ENCODE measurements around the gene FGF14.

FGF14 gene

GRCh38 chr13:102361113-102361512, 40.7 kb downstream of the FGF14 start:
- no peak for DNase-seq

GRCh38 chr13:102359264-102359663, 42.6 kb downstream of the FGF14 start:
- DNase-seq = no peak

GRCh38 chr13:102355251-102355650, 46.6 kb downstream of the FGF14 start:
- no peak for DNase-seq

DNA sequence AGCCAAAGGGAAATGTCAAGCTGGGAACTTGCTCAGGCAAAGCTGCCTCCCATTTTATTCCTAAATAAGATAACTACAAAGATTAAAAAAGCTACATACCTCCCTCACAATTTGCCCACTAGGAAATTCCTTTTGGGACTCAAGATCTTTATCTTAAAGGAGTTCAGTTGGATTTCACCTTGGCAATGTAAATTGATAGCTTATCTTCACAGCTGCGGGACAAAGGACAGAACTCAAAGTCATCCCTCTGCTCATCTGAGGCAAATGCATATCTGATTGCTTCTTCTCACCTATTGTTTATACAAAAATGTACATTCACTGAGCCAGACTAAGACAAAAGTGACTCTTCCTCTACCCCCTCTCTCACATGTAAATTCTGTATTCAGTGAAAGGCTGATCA, 47.8 kb downstream of the FGF14 start:
- no peak for DNase-seq

DNA sequence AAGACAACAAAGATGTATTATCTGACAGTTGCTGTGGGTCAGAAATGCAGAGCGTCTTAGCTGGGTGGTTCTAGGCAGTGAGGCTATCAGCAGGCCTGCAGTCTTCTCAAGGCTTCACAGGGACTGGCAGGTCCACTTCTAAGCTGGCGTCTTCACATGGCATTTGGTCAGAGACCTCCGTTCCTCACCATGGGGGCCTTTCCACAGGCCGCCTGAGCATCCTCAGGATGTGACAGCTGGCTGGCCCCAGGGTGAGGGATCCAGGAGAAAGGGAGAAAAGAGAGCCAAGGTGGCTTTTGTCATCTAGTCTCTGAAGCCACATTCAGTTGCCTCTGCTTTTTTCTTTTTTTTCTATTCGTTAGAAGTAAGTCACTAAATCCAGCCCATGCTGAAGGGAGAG, 50.3 kb downstream of the FGF14 start:
- peak in 1 of 2 experiments; percentile 49 for DNase-seq

DNA sequence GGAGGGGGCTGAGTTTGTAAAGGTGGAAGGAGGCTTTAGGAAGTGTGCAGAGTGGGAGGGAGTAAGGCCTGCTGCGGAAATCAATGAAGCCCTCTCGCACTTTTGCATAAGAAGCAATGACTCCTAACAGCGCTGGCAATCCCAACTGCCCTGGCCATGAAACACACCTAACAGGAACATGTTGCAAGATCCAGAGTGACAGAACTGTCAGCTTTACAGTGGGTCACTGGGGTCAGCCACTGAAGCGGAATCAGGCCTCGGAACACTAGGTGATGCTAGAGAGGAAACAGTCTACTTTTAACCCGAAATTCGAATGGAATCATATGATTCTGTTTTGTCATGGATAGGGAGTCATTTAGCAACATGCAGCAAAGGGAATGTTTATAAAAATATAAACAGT, 54.4 kb downstream of the FGF14 start:
- no peak for DNase-seq

DNA sequence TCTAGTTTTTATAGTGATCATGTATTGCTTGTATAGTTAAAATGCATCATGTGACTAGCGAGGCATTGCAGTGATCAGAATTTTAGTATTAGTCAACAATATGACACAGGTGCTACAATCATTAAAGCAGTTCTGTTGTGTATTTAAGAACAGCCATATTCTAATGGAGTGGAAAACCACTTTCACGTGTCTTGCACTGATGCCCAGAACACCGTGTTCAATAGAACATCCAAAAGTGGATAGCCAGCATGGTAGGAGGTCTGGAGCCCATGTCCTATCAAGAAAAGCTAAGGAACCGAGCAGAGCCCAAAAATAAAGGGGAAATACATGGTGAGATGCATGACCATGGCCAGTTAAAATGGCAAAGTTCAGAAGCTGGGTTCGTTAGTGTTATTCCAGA, 55.1 kb downstream of the FGF14 start:
- DNase-seq = no peak

GRCh38 chr13:102344410-102344809, 57.4 kb downstream of the FGF14 start:
- DNase-seq = no peak

DNA sequence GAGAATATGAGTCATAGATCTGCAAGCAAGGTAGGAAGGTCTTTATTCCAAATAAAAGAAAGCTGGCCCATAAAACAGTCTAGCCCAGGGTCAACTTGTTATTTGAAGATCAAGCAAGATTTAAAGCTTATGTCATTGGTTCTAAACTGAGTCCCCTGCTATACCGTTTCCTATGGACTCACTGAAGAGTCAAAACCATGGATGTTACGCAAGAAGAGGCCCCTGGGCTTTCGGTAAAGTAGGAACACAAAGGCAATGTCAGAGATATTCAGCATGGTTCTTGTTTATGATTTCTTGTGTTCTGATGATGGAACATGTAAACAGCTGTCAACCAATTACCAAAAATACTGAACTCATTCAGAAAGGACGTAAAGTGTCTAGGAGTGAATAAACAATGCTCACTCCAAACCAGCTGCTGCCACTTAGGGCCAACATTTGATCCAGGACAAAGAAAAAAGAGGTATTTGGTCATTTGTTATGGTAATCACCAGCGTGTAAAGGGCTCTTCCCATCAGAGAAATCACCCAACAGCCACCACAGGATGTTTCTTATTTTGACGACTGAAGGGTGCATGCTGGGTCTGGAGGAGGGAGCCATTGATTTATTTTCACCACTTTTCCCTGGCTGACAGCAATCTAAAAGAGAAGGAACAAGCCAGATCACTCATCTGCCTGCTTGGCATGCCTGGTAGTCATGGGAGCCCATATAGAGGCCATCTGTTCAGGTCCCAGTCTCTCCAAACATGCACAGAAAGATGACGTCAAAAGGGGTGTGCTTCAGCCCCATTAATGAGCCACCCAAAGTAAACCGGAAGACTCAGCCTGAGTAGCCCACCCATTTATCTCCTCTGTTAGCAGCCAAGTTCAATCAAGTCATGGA, 68.3 kb downstream of the FGF14 start:
- no peak for DNase-seq

GRCh38 chr13:102328909-102329308, 72.9 kb downstream of the FGF14 start:
- DNase-seq = no peak

DNA sequence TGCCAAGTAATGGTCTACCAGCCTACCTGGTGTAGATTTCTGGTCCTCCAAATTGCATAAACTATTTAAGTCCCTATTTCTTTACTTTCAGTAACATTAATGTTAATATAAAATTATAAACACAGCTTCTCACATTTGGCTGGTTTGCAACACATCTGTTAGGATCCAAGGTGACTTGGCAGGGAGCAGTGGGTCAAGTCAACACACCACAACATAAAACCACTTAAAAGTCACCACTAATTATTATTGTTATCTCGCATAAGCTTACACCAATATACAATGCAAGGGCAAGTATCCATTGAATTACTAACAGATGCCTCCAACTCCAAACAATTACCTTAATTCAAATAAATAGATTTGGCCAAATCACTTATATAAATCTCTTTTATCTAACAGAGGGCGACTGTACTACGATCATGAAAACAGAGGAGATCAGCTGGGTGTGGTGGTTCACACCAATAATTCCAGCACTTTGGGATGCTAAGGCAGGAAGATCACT, 74.7 kb downstream of the FGF14 start:
- DNase-seq = no peak

- no peak for DNase-seq
These were observed 75.3 kb downstream of the FGF14 start for GRCh38 chr13:102326381-102327118.

GRCh38 chr13:102325321-102325720, 76.5 kb downstream of the FGF14 start:
- no peak for DNase-seq

GRCh38 chr13:102323505-102323904, 78.3 kb downstream of the FGF14 start:
- no peak for DNase-seq

- DNase-seq = no peak
These were observed 78.8 kb downstream of the FGF14 start for GRCh38 chr13:102323012-102323411.

GRCh38 chr13:102322211-102322610, 79.6 kb downstream of the FGF14 start:
- DNase-seq = no peak

DNA sequence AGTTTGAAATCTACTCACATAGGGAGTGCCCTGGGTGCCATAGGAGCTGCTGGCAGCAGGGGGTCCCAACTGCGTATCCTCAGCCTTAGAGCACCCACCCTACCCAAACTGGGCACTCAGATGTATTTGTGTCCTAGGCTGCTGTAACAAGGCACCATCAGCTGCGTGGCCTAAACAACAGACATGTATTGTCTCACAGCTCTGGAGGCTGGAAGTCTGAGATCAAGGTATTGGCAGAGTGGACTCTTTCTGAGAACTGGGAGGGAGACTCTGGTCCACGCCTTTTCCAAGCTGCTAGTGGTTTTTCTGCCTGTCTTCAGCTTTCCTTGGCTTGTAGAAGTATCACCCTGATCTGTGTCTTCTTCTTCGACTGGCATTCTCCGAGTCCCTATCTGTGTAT, 83.6 kb downstream of the FGF14 start:
- no peak for DNase-seq

DNA sequence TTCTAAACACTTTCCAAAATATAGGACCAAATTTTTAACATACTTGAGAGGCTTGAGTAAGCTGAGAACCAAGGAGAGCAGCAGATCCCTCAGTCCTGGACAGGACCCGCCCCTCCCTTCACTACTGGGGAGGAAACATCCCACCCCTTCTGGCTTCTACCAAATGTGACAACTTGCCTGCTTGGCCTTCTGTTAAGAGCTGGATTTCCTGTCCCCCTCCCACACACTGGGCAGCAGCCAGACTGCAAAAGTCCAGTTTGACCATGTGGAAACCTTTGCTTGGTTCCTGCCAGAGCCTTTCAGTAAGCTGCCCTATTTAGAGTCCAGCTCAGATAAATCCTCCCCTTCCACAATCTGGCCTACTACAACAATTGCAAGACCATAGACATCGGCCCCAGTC, 84.3 kb downstream of the FGF14 start:
- DNase-seq = peak; percentile 99

DNA sequence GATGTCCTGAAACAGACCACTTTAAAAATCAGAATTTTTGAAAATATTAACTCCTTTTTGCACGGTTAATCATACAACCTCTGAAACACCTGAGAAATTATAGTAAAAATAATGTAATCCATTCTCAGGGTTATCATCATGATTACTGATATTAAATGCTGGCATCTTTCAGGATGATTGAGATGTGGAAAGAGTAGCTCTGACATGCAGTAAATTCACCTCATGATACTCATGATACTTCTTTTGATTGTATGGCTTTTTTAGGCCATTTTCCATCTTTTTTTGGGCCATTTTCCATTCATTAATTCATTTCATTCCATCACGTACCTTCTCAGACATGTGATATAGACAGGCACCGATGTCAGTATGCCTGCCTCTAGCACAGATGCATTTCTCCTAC, 85.1 kb downstream of the FGF14 start:
- no peak for DNase-seq

DNA sequence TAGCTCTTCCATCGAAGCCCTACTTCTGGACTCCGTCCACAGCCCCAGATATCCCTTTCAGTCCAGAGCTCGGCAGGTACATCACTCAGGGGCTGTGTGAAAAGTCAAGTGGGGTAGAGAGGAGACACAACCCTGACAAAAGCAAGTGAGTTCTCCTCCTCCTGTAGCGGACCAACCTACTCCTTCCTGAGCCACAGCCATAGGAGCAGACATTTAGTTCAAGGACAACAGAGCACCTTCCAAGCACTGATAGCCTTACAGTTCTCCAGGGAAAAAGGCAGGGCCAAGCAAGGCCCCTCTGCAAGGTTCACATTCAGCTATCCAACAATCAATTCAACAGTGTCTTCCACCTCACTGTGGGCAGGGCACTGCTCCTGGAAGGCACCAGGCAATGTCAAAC, 89.0 kb downstream of the FGF14 start:
- peak in 1 of 2 experiments; percentile 47 for DNase-seq

DNA sequence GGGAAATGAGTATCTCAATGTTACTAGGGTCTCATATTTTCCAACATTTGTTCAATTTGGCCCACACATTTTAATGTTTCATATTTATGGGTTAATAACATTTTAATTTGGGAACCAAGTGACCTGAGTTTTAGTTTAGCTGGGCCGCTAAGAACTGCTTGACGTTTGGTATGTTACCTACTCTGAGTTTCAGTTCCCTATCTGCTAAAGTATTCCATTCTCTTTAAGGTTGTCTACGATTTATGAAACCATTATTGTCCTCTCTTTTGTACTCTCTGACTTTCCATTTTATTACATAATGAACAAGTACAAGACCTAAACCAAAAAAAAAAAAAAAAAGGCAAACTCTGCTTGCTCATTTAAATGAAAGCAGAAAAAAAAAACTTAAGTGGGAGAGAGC, 89.9 kb downstream of the FGF14 start:
- DNase-seq = no peak

DNA sequence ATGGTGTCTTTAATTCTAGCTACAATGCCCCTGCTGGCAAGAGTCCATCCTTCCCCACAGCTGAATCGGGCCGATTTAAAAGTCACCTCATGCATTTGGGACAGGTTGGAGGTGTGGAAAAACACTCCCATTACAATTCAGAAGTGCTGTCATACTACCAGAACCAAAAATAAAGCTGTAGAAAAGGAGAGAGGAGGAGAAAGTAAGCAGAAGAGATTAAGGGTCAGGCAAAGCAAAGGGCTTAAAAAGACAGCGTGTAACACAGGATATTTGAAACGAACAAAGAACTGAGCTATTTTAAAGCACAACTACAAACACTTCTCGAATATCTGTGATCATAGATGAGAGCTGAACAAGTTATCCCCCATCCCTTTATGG, 90.4 kb downstream of the FGF14 start:
- no peak for DNase-seq

DNA sequence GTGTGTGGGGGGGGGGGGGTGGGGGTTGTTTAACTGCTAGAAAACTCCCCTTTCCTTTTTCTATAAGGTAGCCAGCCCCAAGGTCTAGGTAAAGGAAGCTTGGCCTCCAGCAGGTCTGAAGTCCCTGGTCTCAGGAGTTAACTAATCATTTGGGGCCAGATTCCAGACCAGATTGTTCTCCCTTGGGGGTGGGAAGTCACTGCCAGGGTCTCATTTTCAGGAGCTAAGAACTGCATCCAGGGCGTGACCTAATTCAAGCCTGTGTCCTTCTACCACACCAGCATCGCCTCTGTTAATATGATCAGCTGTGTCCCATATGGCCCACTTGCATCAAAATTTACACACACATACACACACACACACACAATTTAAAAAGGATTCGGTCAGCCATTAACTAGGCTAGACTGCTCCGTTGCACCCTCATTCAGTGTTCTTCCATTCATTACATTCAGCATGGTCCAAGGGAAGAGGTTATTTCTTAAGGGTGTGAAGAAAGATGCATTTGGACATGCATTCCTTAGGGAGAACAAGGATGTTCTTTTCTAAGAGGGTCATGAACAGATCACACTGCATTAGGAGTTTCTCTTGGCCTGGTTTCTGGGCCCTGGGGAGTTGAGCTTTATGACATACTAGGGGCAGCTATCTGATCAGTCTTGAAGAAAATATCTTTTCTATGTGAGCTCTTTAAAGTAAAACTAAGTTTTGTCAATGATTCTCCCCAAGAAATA, 91.0 kb downstream of the FGF14 start:
- peak in 1 of 2 experiments; percentile 46 for DNase-seq

Data from cerebellar nuclear complex (tissue), 1 donor.